Liver (tissue), 3 donors: ENCODE data around the gene AHR.

ENCODE experiments used
- FOXA2 ChIP-seq: IDR thresholded peaks from 2 replicates; pipeline ENCODE4 v1.6.1; 2016; ENCODE audit warnings: antibody characterized with exemption
- GABPA ChIP-seq, 2 donors: IDR thresholded peaks in 1 of 2; conservative IDR thresholded peaks in 1 of 2; 2 replicates each; pipeline ENCODE4 v1.6.1; 2016; ENCODE audit warnings: antibody characterized with exemption in 2 of 2, mild to moderate bottlenecking in 1 of 2, moderate library complexity in 1 of 2
- JUND ChIP-seq, 2 donors: IDR thresholded peaks; 2 replicates each; pipeline ENCODE4 v1.6.1; 2016; ENCODE audit warnings: antibody characterized with exemption in 2 of 2
- NR2F2 ChIP-seq: IDR thresholded peaks from 2 replicates; pipeline ENCODE4 v1.6.1; 2016; ENCODE audit warnings: antibody characterized with exemption
- RAD21 ChIP-seq, 2 donors: IDR thresholded peaks; 2 replicates each; pipeline ENCODE4 v1.6.1; 2016; ENCODE audit warnings: antibody characterized with exemption in 2 of 2, mild to moderate bottlenecking in 2 of 2
- RXRA ChIP-seq, 2 donors: IDR thresholded peaks; 2 replicates each; pipeline ENCODE4 v1.6.1; 2017 to 2018; ENCODE audit warnings: antibody characterized with exemption in 2 of 2, mild to moderate bottlenecking in 1 of 2
- SP1 ChIP-seq: IDR thresholded peaks from 2 replicates; pipeline ENCODE4 v1.6.1; 2018; ENCODE audit warnings: antibody characterized with exemption, mild to moderate bottlenecking
- TAF1 ChIP-seq: conservative IDR thresholded peaks from 2 replicates; pipeline ENCODE4 v1.6.1; 2016; ENCODE audit warnings: antibody characterized with exemption, mild to moderate bottlenecking
- YY1 ChIP-seq: IDR thresholded peaks from 2 replicates; pipeline ENCODE4 v1.6.1; 2016; ENCODE audit warnings: antibody characterized with exemption, mild to moderate bottlenecking
- TF ChIP-seq, protein P1 (sequence below): IDR thresholded peaks from 2 replicates; pipeline ENCODE4 v1.6.1; 2016; ENCODE audit warnings: antibody characterized with exemption
- TF ChIP-seq, protein P2 (sequence below): fragments of 150-350 bp; IDR thresholded peaks from 2 replicates; pipeline ENCODE4 v1.5.1; 2017; ENCODE audit warnings: improper control_type of control experiment, low read depth, low read length; ENCODE audit not compliant: missing input control
- TF ChIP-seq, protein P3 (sequence below): IDR thresholded peaks from 2 replicates; pipeline ENCODE4 v1.6.1; 2016; ENCODE audit warnings: antibody characterized with exemption, mild to moderate bottlenecking
- TF ChIP-seq, protein P4 (sequence below): IDR thresholded peaks from 2 replicates; pipeline ENCODE4 v1.6.1; 2016; ENCODE audit warnings: antibody characterized with exemption
- donor health status: healthy.
- donor health status: healthy.

DNA sequence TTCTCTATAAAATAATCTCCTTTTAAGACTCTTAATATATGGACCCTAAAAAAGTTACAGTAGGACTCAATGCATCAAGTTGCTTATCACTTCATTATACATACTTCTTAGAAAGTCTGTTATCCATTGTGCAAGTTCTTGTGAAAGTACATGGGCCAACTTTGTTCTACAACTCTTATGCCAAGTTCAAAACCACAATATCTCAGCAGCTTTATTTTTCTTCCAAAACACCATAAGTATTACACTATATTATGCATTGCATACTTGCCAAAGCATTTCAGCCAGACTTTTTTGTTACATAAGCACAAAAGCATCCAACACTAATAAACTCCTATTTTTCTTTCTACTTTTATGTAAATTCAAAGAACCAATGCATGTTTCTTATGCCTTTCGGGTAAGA lies 94.4 kb downstream of the AHR start:
- TF ChIP-seq, protein P1, sequence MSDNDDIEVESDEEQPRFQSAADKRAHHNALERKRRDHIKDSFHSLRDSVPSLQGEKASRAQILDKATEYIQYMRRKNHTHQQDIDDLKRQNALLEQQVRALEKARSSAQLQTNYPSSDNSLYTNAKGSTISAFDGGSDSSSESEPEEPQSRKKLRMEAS = no peak
- TF ChIP-seq, protein P2, sequence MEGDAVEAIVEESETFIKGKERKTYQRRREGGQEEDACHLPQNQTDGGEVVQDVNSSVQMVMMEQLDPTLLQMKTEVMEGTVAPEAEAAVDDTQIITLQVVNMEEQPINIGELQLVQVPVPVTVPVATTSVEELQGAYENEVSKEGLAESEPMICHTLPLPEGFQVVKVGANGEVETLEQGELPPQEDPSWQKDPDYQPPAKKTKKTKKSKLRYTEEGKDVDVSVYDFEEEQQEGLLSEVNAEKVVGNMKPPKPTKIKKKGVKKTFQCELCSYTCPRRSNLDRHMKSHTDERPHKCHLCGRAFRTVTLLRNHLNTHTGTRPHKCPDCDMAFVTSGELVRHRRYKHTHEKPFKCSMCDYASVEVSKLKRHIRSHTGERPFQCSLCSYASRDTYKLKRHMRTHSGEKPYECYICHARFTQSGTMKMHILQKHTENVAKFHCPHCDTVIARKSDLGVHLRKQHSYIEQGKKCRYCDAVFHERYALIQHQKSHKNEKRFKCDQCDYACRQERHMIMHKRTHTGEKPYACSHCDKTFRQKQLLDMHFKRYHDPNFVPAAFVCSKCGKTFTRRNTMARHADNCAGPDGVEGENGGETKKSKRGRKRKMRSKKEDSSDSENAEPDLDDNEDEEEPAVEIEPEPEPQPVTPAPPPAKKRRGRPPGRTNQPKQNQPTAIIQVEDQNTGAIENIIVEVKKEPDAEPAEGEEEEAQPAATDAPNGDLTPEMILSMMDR = no peak
- no peak for TF ChIP-seq TAF1
- no peak for TF ChIP-seq RAD21 (IDR thresholded peaks at IDR 0.05)
- no peak for TF ChIP-seq RXRA (IDR thresholded peaks at IDR 0.05)
- TF ChIP-seq, protein P3, sequence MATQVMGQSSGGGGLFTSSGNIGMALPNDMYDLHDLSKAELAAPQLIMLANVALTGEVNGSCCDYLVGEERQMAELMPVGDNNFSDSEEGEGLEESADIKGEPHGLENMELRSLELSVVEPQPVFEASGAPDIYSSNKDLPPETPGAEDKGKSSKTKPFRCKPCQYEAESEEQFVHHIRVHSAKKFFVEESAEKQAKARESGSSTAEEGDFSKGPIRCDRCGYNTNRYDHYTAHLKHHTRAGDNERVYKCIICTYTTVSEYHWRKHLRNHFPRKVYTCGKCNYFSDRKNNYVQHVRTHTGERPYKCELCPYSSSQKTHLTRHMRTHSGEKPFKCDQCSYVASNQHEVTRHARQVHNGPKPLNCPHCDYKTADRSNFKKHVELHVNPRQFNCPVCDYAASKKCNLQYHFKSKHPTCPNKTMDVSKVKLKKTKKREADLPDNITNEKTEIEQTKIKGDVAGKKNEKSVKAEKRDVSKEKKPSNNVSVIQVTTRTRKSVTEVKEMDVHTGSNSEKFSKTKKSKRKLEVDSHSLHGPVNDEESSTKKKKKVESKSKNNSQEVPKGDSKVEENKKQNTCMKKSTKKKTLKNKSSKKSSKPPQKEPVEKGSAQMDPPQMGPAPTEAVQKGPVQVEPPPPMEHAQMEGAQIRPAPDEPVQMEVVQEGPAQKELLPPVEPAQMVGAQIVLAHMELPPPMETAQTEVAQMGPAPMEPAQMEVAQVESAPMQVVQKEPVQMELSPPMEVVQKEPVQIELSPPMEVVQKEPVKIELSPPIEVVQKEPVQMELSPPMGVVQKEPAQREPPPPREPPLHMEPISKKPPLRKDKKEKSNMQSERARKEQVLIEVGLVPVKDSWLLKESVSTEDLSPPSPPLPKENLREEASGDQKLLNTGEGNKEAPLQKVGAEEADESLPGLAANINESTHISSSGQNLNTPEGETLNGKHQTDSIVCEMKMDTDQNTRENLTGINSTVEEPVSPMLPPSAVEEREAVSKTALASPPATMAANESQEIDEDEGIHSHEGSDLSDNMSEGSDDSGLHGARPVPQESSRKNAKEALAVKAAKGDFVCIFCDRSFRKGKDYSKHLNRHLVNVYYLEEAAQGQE = no peak
- no peak for TF ChIP-seq NR2F2
- TF ChIP-seq, protein P4, sequence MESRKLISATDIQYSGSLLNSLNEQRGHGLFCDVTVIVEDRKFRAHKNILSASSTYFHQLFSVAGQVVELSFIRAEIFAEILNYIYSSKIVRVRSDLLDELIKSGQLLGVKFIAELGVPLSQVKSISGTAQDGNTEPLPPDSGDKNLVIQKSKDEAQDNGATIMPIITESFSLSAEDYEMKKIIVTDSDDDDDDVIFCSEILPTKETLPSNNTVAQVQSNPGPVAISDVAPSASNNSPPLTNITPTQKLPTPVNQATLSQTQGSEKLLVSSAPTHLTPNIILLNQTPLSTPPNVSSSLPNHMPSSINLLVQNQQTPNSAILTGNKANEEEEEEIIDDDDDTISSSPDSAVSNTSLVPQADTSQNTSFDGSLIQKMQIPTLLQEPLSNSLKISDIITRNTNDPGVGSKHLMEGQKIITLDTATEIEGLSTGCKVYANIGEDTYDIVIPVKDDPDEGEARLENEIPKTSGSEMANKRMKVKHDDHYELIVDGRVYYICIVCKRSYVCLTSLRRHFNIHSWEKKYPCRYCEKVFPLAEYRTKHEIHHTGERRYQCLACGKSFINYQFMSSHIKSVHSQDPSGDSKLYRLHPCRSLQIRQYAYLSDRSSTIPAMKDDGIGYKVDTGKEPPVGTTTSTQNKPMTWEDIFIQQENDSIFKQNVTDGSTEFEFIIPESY = no peak
- no peak for TF ChIP-seq FOXA2
- TF ChIP-seq GABPA (IDR thresholded peaks at IDR 0.05 in 1 of 2, conservative IDR thresholded peaks at IDR 0.05 in 1 of 2) = no peak
- TF ChIP-seq YY1 = no peak
- TF ChIP-seq JUND (IDR thresholded peaks at IDR 0.05) = no peak
- TF ChIP-seq SP1 = no peak
